GM12878 (cell line): Measurements from ENCODE around the gene ERCC1.

Experiments
- ATF3 ChIP-seq: IDR thresholded peaks from 2 replicates; pipeline ENCODE4 v1.6.1; 2011; ENCODE audit warnings: low read depth, mild to moderate bottlenecking, low read length, moderate library complexity, borderline replicate concordance; ENCODE audit errors: extremely low read depth
- CBX5 ChIP-seq: sonication (generic); IDR thresholded peaks from 2 replicates; pipeline ENCODE4 v1.6.1; 2016; ENCODE audit warnings: low read depth, moderate library complexity, mild to moderate bottlenecking, inconsistent platforms
- CTCF ChIP-seq, 3 experiments: IDR thresholded peaks in 2 of 3; conservative IDR thresholded peaks in 1 of 3; 2 replicates each; pipeline ENCODE4 v1.5.1; 2011; ENCODE audit warnings: low read depth in 3 of 3, low read length in 3 of 3, mild to moderate bottlenecking in 3 of 3, control low read depth in 2 of 3, moderate library complexity in 2 of 3, inconsistent platforms in 1 of 3, mixed read lengths in 1 of 3; ENCODE audit not compliant: control insufficient read depth in 2 of 3, insufficient read depth in 1 of 3; ENCODE audit errors: extremely low read depth in 1 of 3
- EGR1 ChIP-seq, 2 experiments: IDR thresholded peaks; 1 replicate in 1 of 2; 2 replicates in 1 of 2; pipeline ENCODE4 v1.6.1; 2011 to 2012; ENCODE audit warnings: low read depth in 2 of 2, low read length in 2 of 2, borderline replicate concordance in 1 of 2, mild to moderate bottlenecking in 1 of 2, moderate library complexity in 1 of 2
- NFYB ChIP-seq: IDR thresholded peaks from 2 replicates; pipeline ENCODE4 v1.6.1; 2011; ENCODE audit warnings: low read depth, mild to moderate bottlenecking, low read length, improper control_type of control experiment, moderate library complexity; ENCODE audit not compliant: insufficient read depth
- PML ChIP-seq: IDR thresholded peaks from 2 replicates; pipeline ENCODE4 v1.6.1; 2012; ENCODE audit warnings: low read length, inconsistent platforms
- RFX5 ChIP-seq: IDR thresholded peaks from 2 replicates; pipeline ENCODE4 v1.6.1; 2011; ENCODE audit warnings: low read depth, low read length, improper control_type of control experiment
- USF2 ChIP-seq: IDR thresholded peaks from 2 replicates; pipeline ENCODE4 v1.6.1; 2011; ENCODE audit warnings: low read depth, low read length, improper control_type of control experiment, borderline replicate concordance
- ZBTB33 ChIP-seq: fragments of 450-650 bp; IDR thresholded peaks from 2 replicates; pipeline ENCODE4 v1.6.1; 2017; ENCODE audit warnings: mild to moderate bottlenecking
- ZNF24 ChIP-seq: fragments of 450-650 bp; IDR thresholded peaks from 2 replicates; pipeline ENCODE4 v1.6.1; 2017; ENCODE audit warnings: antibody characterized with exemption, mild to moderate bottlenecking
- ZNF274 ChIP-seq: IDR thresholded peaks from one replicate; pipeline ENCODE4 v1.8.0; 2011; ENCODE audit not compliant: insufficient read length, insufficient read depth

- TF ChIP-seq PML (no peak), EGR1 (IDR thresholded peaks at IDR 0.05; ENCODE audit: borderline replicate concordance in 1 of 2, low read depth in 2 of 2, low read length in 2 of 2) (no peak), USF2 (no peak), ZBTB33 (no peak), RFX5 (no peak), CTCF (IDR thresholded peaks at IDR 0.05 in 2 of 3, conservative IDR thresholded peaks at IDR 0.05 in 1 of 3; ENCODE audit: control insufficient read depth in 2 of 3, extremely low read depth in 1 of 3, insufficient read depth in 1 of 3, low read depth in 3 of 3, low read length in 3 of 3) (no peak), ATF3 (no peak), CBX5 (no peak), ZNF274 (no peak), NFYB (no peak), ZNF24 (no peak)
Measured at GRCh38 chr19:45421947-45422498, 1.7 kb downstream of the ERCC1 start.
